ENCODE measurements around the gene ZNF710.
"Not testable (repeated sequence)": the region's sequence is repeated elsewhere in the genome, so short reads cannot be mapped to it uniquely, and the experiment has no call there.

ZNF710 gene

GRCh38 chr15:90108038-90108437 lies 106.9 kb downstream of the ZNF710 start:
- not testable (repeated sequence) for DNase-seq

DNA sequence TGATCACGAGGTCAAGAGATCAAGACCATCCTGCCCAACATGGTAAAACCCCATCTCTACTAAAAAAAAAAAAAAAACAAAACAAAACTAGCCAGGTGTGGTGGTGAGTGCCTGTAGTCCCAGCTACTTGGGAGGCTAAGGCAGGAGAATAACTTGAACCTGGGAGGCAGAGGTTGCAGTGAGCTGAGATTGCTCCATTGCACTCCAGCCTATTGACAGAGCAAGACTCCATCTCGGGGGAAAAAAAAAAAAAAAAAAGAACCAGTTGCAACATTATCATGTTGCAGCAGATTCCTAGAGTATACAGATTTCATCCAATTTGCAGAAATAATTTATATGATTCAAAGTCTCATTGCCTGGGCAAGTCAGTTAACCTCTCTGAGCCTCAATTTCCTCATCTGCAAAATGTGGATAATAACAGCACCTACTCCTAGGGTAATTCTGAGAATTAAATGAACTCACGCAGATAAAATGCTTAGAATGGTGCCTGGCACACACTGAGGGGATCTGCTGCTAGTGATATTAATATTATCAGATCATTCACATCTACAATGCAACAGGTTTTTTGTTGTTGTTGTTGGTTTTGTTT lies 108.1 kb downstream of the ZNF710 start:
- not testable (repeated sequence) for DNase-seq

DNA sequence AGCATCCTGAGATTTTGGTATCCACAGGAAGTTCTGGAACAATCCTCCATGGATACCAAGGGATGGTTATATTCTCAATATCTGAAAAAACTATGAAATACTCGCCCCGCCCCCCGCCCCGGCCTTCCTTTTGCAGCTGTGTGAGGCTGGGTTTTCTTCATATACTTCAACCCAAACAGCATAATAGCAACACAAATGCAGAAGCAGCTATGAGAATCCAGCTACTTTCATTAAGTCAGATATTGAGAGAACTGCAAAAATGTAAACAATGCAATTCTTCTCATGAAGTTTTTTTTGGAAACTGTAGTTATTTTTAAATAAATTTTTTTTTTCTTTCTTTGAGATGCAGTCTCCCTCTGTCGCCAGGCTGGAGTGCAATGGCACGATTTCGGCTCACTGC lies 112.0 kb downstream of the ZNF710 start:
- no peak for DNase-seq

DNA sequence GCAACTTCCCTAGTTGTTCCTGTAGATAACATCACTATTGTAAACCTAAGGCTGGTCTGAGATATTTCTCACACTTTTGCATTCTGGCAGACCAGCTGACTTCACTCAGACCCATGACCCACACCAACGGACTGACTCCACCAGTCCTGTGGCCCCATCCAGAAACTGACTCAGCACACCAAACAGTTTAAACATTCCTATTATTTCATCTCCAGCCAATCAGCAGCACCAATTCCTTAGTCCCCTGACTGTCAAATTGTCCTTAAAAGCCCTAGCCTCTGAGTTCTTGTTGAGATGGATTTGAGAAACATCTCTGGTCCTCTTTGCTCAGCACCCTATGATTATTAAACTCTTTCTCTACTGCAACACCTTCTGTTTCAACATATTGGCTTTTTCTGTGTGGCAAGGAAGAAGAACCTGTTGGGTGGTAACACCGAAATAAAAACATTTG lies 113.4 kb downstream of the ZNF710 start:
- DNase-seq: no peak

GRCh38 chr15:90115783-90116182 lies 114.7 kb downstream of the ZNF710 start:
- DNase-seq: no peak

DNA sequence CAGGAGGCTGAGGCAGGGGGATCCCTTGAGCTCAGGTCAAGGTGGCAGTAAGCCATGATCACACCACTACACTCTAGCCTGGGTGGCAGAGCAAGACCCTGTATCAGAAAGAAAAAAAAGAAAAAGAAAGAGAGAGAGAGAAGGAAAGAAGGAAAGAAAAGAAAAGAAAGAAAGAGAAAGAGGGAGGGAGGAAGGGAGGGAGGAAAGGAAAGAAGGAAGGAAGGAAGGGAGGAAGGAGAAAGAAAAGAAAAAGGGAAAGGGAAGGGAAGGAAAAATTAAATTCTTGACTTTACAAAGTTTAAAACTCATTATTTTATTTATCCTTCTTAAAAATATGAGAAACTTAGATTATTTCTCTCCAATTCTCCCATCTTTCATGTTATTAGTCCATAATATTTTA lies 118.2 kb downstream of the ZNF710 start:
- DNase-seq: no peak

- DNase-seq: no peak
Observed at GRCh38 chr15:90121086-90121485, 120.0 kb downstream of the ZNF710 start.

DNA sequence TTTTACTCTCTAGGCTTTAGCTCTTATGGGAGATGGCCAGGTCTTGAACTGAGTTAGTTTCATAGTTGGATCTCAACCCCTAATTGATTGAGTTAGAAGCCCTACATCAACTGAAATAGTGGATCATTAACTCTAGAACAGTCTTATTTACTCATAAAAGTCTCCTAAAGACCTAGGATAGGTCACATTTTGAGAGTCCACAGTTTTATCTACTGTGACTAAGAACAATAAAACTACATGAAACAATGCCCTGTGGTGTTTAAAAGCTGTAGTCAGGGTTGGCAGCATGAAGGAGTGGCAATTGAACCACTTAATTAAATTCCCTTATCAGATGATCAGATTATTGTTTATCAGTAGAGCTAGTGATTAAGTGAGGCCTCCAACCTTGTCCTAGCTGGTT lies 123.4 kb downstream of the ZNF710 start:
- DNase-seq: no peak

GRCh38 chr15:90126022-90126421 lies 124.9 kb downstream of the ZNF710 start:
- no peak for DNase-seq

DNA sequence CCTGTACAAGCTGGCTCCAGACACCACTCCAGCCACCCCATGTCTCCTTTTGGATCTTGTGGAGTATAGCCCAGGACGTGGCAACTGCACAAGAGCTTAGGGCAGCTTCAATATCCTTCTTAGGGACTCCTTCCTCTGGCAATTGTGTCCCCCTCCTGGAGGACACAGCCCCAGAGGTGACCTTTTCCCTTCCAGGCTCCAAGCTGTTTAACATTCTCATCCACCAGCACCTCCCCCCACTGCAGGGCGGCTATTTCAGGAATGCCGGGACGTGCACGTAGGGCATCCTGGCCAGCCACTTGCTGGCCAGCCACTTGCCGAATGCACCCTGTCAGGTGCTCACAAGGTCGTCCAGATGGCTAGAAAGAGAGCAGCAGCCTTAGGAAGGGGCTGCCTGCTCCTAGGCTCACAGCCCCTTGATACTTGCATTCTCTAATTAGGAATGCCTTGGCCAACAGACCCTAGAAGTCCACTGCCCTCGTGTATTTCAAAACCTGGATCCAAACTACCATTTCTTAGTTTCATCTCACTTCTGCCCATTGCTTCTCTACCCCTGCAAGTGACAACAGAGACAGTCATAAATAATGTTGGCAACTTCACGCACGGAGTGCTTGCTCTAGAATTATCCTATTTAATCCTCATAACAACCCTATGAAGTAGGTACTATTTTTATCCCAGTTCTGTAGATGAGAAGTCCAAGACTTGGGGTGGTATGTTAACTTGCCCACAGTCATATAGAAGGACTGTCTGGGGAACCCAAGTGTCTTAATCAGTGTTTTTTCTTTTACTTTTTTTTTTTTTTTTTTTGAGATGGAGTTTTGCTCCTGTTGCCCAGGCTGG lies 125.7 kb downstream of the ZNF710 start:
- DNase-seq: no peak

DNA sequence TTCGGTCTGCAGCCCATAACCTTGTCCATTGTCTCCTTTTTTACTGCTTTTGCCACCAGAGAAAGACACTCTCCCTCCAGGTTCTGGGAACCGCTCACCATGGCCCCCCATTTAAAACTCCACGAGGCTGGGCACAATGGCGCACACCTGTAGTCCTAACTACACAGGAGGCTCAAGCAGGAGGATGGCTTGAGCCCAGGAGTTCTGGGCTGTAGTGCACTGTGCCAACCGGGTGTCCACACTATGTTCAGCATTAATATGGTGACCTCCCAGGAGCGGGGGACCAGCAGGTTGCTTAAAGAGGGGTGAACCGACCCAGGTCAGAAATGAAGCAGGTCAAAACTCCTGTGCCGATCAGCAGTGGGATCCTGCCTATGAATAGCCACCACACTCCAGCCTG lies 129.2 kb downstream of the ZNF710 start:
- DNase-seq: no peak

Data from activated naive CD4-positive, alpha-beta T cell treated with anti-CD3 and anti-CD28 coated beads, Interleukin-2, amount 50 U/mL, for 16 hours (primary cell).